Fibroblast of the aortic adventitia (primary cell): Measurements from ENCODE around the gene OPCML. TPM values are rescaled to one million over a fixed set of nuclear protein-coding genes. Genes with fewer than 3 reads are reported as not detected.

Experiments used
- DNase-seq: peaks from one replicate; pipeline ENCODE4 v3.0.0-alpha.2; 2010; ENCODE audit warnings: low read depth
- H3K4me3 ChIP-seq: 2 replicates; pipeline ENCODE4 v1.5.1; 2011; ENCODE audit warnings: low read depth, mild to moderate bottlenecking, control low read depth, low read length, moderate library complexity
- CTCF ChIP-seq: IDR thresholded peaks from 2 replicates; pipeline ENCODE4 v1.5.1; 2011; ENCODE audit warnings: mild to moderate bottlenecking, low read length, control low read depth, inconsistent platforms; ENCODE audit not compliant: insufficient read depth
- total RNA-seq: library from RNA; depleted of rRNA; stranded (reverse); fragments of >200 nt; gene quantifications from 2 replicates; pipeline ENCODE4 v1.2.3, GENCODE V29; 2012; ENCODE audit warnings: low replicate concordance

The OPCML gene
- total RNA-seq, 1 donor, result 0.18 TPM

GRCh38 chr11:133530501-133530835 is 1.8 kb downstream of the OPCML start:
- no peak overlapping the region for H3K4me3 ChIP-seq
- no peak for DNase-seq
- no peak for TF ChIP-seq CTCF

GRCh38 chr11:133529807-133530500 is 2.3 kb downstream of the OPCML start:
- H3K4me3 ChIP-seq, result no peak overlapping the region
- no peak for DNase-seq
- no peak for TF ChIP-seq CTCF

DNA sequence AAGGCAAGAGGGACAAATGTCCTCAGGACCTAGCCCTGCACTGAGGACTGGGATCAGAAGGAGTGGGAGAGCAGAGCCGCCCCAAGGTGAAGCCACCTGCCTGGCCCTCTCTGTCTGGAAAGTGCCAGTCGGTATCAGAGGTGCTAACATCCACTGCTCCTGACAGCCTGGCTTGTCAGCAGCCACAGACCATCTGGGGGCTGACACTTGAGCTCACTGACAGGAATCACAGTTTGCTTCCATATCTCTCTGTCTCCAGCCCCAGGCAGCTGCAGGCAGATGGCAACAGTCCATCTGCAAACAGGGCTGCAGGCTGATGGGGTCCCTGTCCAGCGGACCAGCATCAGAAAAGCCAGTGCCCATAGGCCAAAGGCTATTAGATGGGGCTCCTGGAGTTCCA is 5.5 kb downstream of the OPCML start:
- no peak for DNase-seq
- no peak overlapping the region for H3K4me3 ChIP-seq
- no peak for TF ChIP-seq CTCF

- no peak for DNase-seq
- TF ChIP-seq CTCF, result no peak
- H3K4me3 ChIP-seq, result no peak overlapping the region
Observed at GRCh38 chr11:133525976-133526375, 6.3 kb downstream of the OPCML start.

DNA sequence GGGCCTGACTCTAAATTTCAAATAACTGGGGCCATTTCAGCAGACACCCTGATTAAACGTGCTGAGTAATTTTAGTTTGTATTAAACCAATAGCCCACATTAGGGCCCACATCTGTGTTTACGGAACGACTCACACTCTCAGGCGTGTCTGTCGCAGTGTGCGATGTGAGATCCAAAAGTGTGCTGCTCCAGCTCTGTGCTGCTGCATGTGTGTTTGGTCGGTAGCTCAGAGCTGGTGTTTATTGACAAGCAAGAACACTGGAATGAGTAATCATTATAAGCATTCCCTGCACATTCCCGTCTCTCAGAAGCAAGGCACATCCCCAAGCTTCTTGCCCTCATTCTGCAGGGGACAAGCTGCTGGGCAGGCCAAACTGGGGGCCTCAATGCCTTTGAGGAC is 7.8 kb downstream of the OPCML start:
- DNase-seq, result no peak
- no peak for TF ChIP-seq CTCF

DNA sequence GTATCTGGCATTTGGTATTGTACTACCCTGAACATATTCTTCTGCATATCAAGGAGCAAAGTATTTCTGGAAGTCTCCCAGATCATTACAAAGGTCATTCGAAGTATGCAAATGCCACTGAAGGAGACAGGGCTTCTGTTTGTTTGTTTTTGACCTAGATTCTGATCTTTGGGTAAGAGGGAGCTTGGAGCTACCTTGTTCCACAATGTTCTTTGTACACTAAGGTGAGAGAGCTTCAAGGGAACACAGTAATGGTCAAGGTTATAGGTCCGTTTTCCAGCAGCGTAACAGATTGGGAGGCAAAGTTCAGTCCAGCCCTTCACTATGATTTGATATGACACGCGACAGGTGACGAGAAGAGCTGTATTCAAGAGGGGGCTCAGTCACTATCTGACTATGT is 10.0 kb downstream of the OPCML start:
- no peak overlapping the region for H3K4me3 ChIP-seq
- TF ChIP-seq CTCF, result no peak
- DNase-seq, result no peak

More for the DNA sequence above, 7.8 kb downstream of the OPCML start:
- no peak overlapping the region for H3K4me3 ChIP-seq

DNA sequence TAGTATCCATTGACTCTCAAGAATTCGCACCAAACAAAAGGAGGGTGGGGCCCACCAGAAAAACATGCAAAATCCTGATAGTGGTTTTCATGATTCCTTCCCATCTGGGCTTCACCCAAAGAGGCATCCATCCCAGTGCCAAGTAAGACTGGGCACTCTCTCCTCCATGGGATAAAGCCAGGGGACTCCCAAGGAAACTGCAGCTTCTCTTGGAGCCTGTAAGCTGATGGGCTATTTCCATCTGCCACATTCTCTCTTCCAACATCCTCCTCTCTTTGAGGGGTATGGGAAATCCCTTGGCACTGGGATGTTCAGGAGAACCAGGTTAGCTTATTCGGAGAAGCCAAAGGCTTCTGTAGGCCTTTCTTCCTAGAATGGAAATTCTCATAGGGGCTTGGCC is 10.8 kb downstream of the OPCML start:
- H3K4me3 ChIP-seq, result no peak overlapping the region
- DNase-seq, result no peak
- no peak for TF ChIP-seq CTCF
